GM20431 (cell line): ENCODE measurements around the gene CNTN2.

ENCODE experiments used
- in situ Hi-C: fragments of 300-500 bp; cut with MseI, MboI; formaldehyde crosslinking; loops from one replicate; pipeline ENCODE4 v1.15.0; 2020; ENCODE audit warnings: low sequenced_read_pairs; ENCODE audit not compliant: unreplicated experiment

CNTN2 gene, protein sequence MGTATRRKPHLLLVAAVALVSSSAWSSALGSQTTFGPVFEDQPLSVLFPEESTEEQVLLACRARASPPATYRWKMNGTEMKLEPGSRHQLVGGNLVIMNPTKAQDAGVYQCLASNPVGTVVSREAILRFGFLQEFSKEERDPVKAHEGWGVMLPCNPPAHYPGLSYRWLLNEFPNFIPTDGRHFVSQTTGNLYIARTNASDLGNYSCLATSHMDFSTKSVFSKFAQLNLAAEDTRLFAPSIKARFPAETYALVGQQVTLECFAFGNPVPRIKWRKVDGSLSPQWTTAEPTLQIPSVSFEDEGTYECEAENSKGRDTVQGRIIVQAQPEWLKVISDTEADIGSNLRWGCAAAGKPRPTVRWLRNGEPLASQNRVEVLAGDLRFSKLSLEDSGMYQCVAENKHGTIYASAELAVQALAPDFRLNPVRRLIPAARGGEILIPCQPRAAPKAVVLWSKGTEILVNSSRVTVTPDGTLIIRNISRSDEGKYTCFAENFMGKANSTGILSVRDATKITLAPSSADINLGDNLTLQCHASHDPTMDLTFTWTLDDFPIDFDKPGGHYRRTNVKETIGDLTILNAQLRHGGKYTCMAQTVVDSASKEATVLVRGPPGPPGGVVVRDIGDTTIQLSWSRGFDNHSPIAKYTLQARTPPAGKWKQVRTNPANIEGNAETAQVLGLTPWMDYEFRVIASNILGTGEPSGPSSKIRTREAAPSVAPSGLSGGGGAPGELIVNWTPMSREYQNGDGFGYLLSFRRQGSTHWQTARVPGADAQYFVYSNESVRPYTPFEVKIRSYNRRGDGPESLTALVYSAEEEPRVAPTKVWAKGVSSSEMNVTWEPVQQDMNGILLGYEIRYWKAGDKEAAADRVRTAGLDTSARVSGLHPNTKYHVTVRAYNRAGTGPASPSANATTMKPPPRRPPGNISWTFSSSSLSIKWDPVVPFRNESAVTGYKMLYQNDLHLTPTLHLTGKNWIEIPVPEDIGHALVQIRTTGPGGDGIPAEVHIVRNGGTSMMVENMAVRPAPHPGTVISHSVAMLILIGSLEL

GRCh38 chr1:205042911-205043806, at the start of gene CNTN2:
Gene CNTN2 (plus strand): TSS chr1:205043212. CDS start chr1:205053186, 9,974 bp downstream.
- in situ Hi-C loops = no loop called here

- in situ Hi-C loops = no loop called here
Measured at GRCh38 chr1:204994086-204994862, 48.7 kb upstream of the CNTN2 start.

DNA sequence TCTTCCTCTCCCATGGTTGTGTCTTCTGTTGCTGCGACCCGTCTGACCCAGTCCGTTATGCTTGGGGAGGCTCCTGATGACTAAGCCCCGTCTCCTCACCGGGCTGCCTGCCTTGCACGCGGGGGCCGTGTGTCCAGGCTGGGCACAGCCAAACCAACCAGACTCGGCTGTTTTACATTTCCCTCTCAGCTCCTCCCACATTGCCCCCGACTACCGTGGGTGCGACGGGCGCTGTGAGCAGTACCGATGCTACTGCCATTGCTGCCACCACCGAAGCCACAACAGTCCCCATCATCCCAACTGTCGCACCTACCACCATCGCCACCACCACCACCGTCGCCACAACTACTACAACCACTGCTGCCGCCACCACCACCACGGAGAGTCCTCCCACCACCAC, 46.0 kb upstream of the CNTN2 start:
- in situ Hi-C loops = no loop called here

GRCh38 chr1:204997591-204998355, 45.2 kb upstream of the CNTN2 start:
- in situ Hi-C loops = no loop called here

- in situ Hi-C loops = no loop called here
Measured at GRCh38 chr1:205001162-205001561, 41.9 kb upstream of the CNTN2 start.

DNA sequence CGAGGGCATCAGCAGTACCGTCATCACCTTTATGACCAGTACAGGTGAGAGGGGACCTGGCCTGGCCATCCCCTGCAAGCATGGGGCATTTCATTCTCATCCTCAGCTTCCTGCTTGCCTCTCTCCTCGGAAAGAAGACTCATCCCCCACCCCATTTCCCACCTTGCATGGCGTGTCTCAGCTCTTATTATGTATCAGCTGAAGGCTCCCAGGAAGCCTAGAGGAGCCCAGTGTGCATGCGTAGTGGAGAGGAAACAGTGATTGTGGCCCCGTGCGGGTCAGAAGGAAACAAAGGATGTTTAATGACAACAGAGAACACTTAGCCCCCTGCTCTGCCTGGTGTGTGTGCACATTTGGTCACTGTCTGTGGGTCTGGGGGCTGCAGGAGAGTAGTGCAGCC, 40.3 kb upstream of the CNTN2 start:
- in situ Hi-C loops = no loop called here

GRCh38 chr1:205003358-205004131, 39.5 kb upstream of the CNTN2 start:
- in situ Hi-C loops = no loop called here

- in situ Hi-C loops = no loop called here
Measured at GRCh38 chr1:205004351-205004750, 38.7 kb upstream of the CNTN2 start.

- in situ Hi-C loops = no loop called here
Measured at GRCh38 chr1:205008896-205009295, 34.1 kb upstream of the CNTN2 start.

DNA sequence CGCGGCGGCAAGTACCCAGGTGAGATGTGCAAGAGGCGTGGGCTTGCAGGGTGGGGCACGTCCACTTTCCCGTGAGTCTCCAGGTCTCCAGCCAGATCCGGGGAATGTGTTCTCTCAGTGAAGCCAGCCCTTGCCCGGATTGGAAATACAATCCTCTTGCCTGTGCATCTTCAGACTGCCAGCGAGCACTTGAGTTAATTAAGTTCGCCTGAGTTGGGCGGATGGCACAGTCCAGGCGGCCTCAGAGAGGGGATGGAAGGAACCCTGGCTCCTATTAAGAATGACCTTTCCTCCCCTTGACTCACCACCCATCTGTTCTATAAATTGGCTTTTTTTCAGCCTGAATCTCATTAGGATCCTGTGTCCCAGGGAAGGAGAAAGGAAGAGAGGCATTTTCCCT, 33.3 kb upstream of the CNTN2 start:
- in situ Hi-C loops = no loop called here

- in situ Hi-C loops = no loop called here
Measured at GRCh38 chr1:205012391-205013140, 30.4 kb upstream of the CNTN2 start.

DNA sequence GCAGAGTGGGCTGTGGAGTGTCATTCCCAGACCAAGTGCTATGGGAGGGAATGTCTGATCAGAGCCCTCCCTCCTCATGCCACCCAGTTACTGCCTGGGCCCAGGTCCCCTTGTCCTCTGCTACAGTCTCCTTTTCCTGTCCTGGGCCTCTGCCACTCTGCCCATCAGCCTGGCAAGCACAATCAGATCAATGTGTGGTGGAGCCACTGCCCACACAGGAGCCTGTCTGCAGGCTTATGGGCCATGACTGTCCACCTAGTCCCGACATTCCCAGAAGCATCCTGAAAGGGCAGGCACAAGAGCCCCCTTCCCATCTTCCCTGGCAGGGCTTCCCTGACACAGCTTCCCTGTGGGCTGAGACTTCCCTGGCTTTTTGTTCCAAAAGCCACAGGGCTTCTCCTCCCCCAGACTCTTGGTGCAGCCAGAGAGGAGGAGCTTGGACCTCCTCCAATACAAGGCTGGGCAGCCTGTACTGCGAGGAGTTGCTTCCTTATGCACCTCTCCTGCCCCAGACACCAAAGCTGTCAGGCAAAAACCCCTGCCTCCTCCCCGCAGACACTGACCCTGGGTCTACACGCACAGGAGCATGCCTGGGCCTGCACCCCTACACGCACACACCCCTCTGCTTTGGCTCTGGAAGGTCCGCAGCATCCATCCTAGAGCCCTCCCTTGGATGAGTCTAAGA, 29.2 kb upstream of the CNTN2 start:
- in situ Hi-C loops = no loop called here

DNA sequence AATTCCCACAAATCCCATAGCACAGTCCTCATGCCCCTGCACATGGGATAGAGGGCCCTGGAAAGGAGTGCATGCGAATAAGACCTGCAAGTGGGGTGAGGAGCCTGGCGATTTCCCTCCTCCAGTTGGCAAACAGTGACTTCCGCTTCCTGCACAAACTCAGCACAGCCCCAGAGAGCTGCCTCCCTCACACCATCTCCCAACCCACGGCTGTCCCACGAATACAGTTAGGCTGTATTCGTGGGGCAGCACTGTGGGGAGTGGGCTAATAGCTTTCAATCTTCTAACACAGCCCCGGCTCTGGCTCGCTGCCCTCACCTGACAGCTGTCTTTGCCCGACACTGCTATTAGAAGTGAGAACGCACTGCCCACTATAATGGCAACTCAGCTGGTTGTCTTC, 28.2 kb upstream of the CNTN2 start:
- in situ Hi-C loops = no loop called here

DNA sequence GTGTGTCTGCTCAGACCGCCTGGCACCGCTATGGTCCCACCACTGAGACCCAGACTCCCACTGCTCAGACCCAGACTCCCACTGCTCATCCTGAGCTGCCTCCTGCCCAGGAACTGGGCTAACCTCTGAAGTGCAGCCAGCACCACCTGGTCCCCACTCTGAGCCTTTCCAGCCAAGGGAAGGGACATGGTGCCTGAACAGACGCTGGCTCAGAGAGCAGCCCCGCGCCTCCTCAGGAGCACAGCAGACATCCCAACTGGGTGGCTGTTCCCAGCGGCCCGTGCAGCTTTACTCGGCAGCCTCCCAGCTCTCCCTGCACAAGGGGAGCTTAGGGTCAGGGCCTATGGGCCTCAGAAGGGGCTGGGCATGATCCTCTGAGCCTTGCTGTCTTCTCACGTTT, 27.8 kb upstream of the CNTN2 start:
- in situ Hi-C loops = no loop called here

DNA sequence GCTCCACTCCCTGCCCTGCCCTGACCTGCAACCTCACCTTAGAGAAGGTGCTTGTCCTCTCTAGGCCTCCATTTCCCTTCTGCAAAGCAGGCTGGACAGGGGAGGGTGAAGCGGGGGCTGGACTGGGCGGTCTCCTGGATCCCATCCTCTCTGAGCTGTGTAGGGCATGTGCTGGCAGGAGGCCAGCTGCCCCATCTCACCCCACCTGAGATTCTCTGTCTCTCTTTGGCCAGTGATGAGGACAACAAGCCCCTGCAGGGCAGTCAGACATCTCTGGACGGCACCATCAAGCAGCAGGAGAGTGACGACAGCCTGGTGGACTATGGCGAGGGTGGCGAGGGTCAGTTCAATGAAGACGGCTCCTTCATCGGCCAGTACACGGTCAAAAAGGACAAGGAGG, 26.9 kb upstream of the CNTN2 start:
- in situ Hi-C loops = no loop called here

- in situ Hi-C loops = no loop called here
Measured at GRCh38 chr1:205016584-205016983, 26.4 kb upstream of the CNTN2 start.
